ENCODE measurements around the gene GPC5.
"Not testable (repeated sequence)": the region's sequence is repeated elsewhere in the genome, so short reads cannot be mapped to it uniquely, and the experiment has no call there.

The GPC5 gene

GRCh38 chr13:92721620-92722019 lies 1323.2 kb downstream of the GPC5 start:
- no peak for DNase-seq

- no peak for DNase-seq
These were observed 1328.7 kb downstream of the GPC5 start for GRCh38 chr13:92727118-92727517.

- DNase-seq, result no peak
These were observed 1335.6 kb downstream of the GPC5 start for GRCh38 chr13:92734068-92734467.

GRCh38 chr13:92734545-92734944 lies 1336.1 kb downstream of the GPC5 start:
- DNase-seq, result no peak

GRCh38 chr13:92735909-92736308 lies 1337.5 kb downstream of the GPC5 start:
- DNase-seq, result no peak

GRCh38 chr13:92739306-92739818 lies 1340.9 kb downstream of the GPC5 start:
- DNase-seq, result no peak

GRCh38 chr13:92743992-92744391 lies 1345.6 kb downstream of the GPC5 start:
- no peak for DNase-seq

- no peak for DNase-seq
These were observed 1346.8 kb downstream of the GPC5 start for GRCh38 chr13:92745258-92745657.

- DNase-seq, result not testable (repeated sequence)
These were observed 1354.3 kb downstream of the GPC5 start for GRCh38 chr13:92752705-92753104.

- no peak for DNase-seq
These were observed 1363.3 kb downstream of the GPC5 start for GRCh38 chr13:92761710-92762109.

GRCh38 chr13:92767468-92767867 lies 1369.0 kb downstream of the GPC5 start:
- DNase-seq, result no peak

- no peak for DNase-seq
These were observed 1370.2 kb downstream of the GPC5 start for GRCh38 chr13:92768602-92769001.

GRCh38 chr13:92769046-92769445 lies 1370.6 kb downstream of the GPC5 start:
- DNase-seq, result no peak

- DNase-seq, result no peak
These were observed 1377.2 kb downstream of the GPC5 start for GRCh38 chr13:92775658-92776057.

- DNase-seq, result no peak
These were observed 1383.7 kb downstream of the GPC5 start for GRCh38 chr13:92781965-92782690.

- DNase-seq, result no peak
These were observed 1404.4 kb downstream of the GPC5 start for GRCh38 chr13:92802776-92803175.

- no peak for DNase-seq
These were observed 1405.9 kb downstream of the GPC5 start for GRCh38 chr13:92804346-92804745.

GRCh38 chr13:92804926-92805325 lies 1406.5 kb downstream of the GPC5 start:
- no peak for DNase-seq

- DNase-seq, result no peak
These were observed 1407.3 kb downstream of the GPC5 start for GRCh38 chr13:92805766-92806165.

- DNase-seq, result no peak
These were observed 1407.8 kb downstream of the GPC5 start for GRCh38 chr13:92806215-92806614.

- no peak for DNase-seq
These were observed 1408.9 kb downstream of the GPC5 start for GRCh38 chr13:92807353-92807752.

- DNase-seq, result no peak
These were observed 1409.5 kb downstream of the GPC5 start for GRCh38 chr13:92807966-92808365.

GRCh38 chr13:92821324-92821723 lies 1422.9 kb downstream of the GPC5 start:
- no peak for DNase-seq

- DNase-seq, result no peak
These were observed 1424.6 kb downstream of the GPC5 start for GRCh38 chr13:92823059-92823458.
